Testis (tissue), 3 donors: Measurements from ENCODE around the gene C1QTNF12. TPM values are rescaled to one million over a fixed set of nuclear protein-coding genes. Genes with fewer than 3 reads are reported as not detected.

Source experiments
- microRNA-seq, 2 donors: library from miRNA; unstranded; fragments of <30 nt; microRNA quantifications; one replicate each; pipeline ENCODE4, GENCODE V29; 2016; ENCODE audit warnings: borderline number of aligned reads in 2 of 2, borderline replicate concordance in 1 of 2
- polyA plus RNA-seq: library from polyadenylated mRNA; stranded (reverse); fragments of 350-450 nt; fragmentation: Illumina TruSeq; extraction: RNeasy Lipid Tissue Mini Kit (QIAGEN cat#74804); gene quantifications from one replicate; pipeline ENCODE4 v1.2.3, GENCODE V29; 2014; ENCODE audit warnings: low read depth, low replicate concordance; ENCODE audit not compliant: insufficient read depth
- small RNA-seq, 2 donors: library from RNA; depleted of rRNA; stranded (forward); fragments of <200 nt; gene quantifications; one replicate each; pipeline ENCODE3, GENCODE V24; 2016
- total RNA-seq, 2 donors: library from RNA; depleted of rRNA; stranded (reverse); fragments of >200 nt; gene quantifications; one replicate each; pipeline ENCODE4 v1.2.3, GENCODE V29; 2016

Gene C1QTNF12
- total and polyA plus RNA-seq, 3 donors from 2014 or later: 2.7 to 7.7 (median 4.7) TPM

Small RNA genes within 50 kb of the gene (microRNA-seq; reads per million reads assigned to microRNA genes)
- gene MIR6726: 0 to 1.4 reads per million in 2 donors

Small RNA genes within 50 kb of the gene (small RNA-seq; reads per million reads assigned to genes)
- gene MIR6726: 0 reads per million in 2 donors

Other genes starting within 250 kb of the C1QTNF12 start
- 10 to 100 TPM; 26.4 to 27.5 TPM for gene HES4, start 246.6 kb downstream of the C1QTNF12 start, total RNA-seq
- 2.3 TPM for gene HES4, start 246.6 kb downstream of the C1QTNF12 start, polyA plus RNA-seq
- gene ISG15, start 233.2 kb downstream of the C1QTNF12 start, total RNA-seq: 10 to 100 TPM; 22.8 to 24.0 TPM
- gene ISG15, start 233.2 kb downstream of the C1QTNF12 start, polyA plus RNA-seq: 16.6 TPM
- gene AGRN, start 226.6 kb downstream of the C1QTNF12 start, total RNA-seq: 100 to 1,000 TPM in 1 of 2 donors, 10 to 100 TPM in 1; 99.4 to 108 TPM
- gene AGRN, start 226.6 kb downstream of the C1QTNF12 start, polyA plus RNA-seq: 48.9 TPM
- under 1 TPM; 0.19 to 0.31 TPM for gene RNF223, start 172.4 kb downstream of the C1QTNF12 start, total RNA-seq
- gene RNF223, start 172.4 kb downstream of the C1QTNF12 start, polyA plus RNA-seq: not detected
- 10 to 100 TPM; 50.7 to 68.3 TPM for gene C1orf159, start 130.6 kb downstream of the C1QTNF12 start, total RNA-seq
- 40.7 TPM for gene C1orf159, start 130.6 kb downstream of the C1QTNF12 start, polyA plus RNA-seq
- 10 to 100 TPM; 20.4 to 58.0 TPM for gene TTLL10, start 72.8 kb downstream of the C1QTNF12 start, total RNA-seq
- gene TTLL10, start 72.8 kb downstream of the C1QTNF12 start, polyA plus RNA-seq: 44.9 TPM
- not detected for gene TNFRSF18, start 40.1 kb downstream of the C1QTNF12 start, total RNA-seq
- gene TNFRSF18, start 40.1 kb downstream of the C1QTNF12 start, polyA plus RNA-seq: 0.67 TPM
- gene TNFRSF4, start 32.6 kb downstream of the C1QTNF12 start, total RNA-seq: 1 to 10 TPM in 1 of 2 donors, under 1 TPM in 1; 0.87 to 1.4 TPM
- gene TNFRSF4, start 32.6 kb downstream of the C1QTNF12 start, polyA plus RNA-seq: 0.80 TPM
- 100 to 1,000 TPM; 146 to 158 TPM for gene SDF4, start 14.7 kb downstream of the C1QTNF12 start, total RNA-seq
- 167 TPM for gene SDF4, start 14.7 kb downstream of the C1QTNF12 start, polyA plus RNA-seq
- gene B3GALT6, start 14.5 kb downstream of the C1QTNF12 start, total RNA-seq: 10 to 100 TPM; 26.1 to 37.3 TPM
- gene B3GALT6, start 14.5 kb downstream of the C1QTNF12 start, polyA plus RNA-seq: 8.5 TPM
- gene UBE2J2, start 27.1 kb upstream of the C1QTNF12 start, total RNA-seq: 100 to 1,000 TPM; 133 to 139 TPM
- 203 TPM for gene UBE2J2, start 27.1 kb upstream of the C1QTNF12 start, polyA plus RNA-seq
- gene SCNN1D, start 33.7 kb upstream of the C1QTNF12 start, total RNA-seq: 10 to 100 TPM; 49.9 to 58.7 TPM
- 21.0 TPM for gene SCNN1D, start 33.7 kb upstream of the C1QTNF12 start, polyA plus RNA-seq
- 10 to 100 TPM; 53.0 to 62.7 TPM for gene ACAP3, start 61.2 kb upstream of the C1QTNF12 start, total RNA-seq
- gene ACAP3, start 61.2 kb upstream of the C1QTNF12 start, polyA plus RNA-seq: 16.8 TPM
- 10 to 100 TPM; 35.4 to 39.0 TPM for gene PUSL1, start 61.9 kb upstream of the C1QTNF12 start, total RNA-seq
- 12.4 TPM for gene PUSL1, start 61.9 kb upstream of the C1QTNF12 start, polyA plus RNA-seq
- 100 to 1,000 TPM; 220 to 232 TPM for gene INTS11, start 77.9 kb upstream of the C1QTNF12 start, total RNA-seq
- 213 TPM for gene INTS11, start 77.9 kb upstream of the C1QTNF12 start, polyA plus RNA-seq
- 10 to 100 TPM; 64.4 to 82.3 TPM for gene CPTP, start 78.1 kb upstream of the C1QTNF12 start, total RNA-seq
- 129 TPM for gene CPTP, start 78.1 kb upstream of the C1QTNF12 start, polyA plus RNA-seq
- gene TAS1R3, start 84.6 kb upstream of the C1QTNF12 start, total RNA-seq: 1 to 10 TPM; 1.5 TPM
- 0.66 TPM for gene TAS1R3, start 84.6 kb upstream of the C1QTNF12 start, polyA plus RNA-seq
- gene DVL1, start 102.7 kb upstream of the C1QTNF12 start, total RNA-seq: 100 to 1,000 TPM; 169 to 183 TPM
- gene DVL1, start 102.7 kb upstream of the C1QTNF12 start, polyA plus RNA-seq: 65.8 TPM
- gene MXRA8, start 111.8 kb upstream of the C1QTNF12 start, total RNA-seq: 100 to 1,000 TPM in 1 of 2 donors, 10 to 100 TPM in 1; 60.2 to 102 TPM
- gene MXRA8, start 111.8 kb upstream of the C1QTNF12 start, polyA plus RNA-seq: 63.3 TPM
- gene AURKAIP1, start 128.5 kb upstream of the C1QTNF12 start, total RNA-seq: 100 to 1,000 TPM; 224 to 328 TPM
- gene AURKAIP1, start 128.5 kb upstream of the C1QTNF12 start, polyA plus RNA-seq: 313 TPM
- 100 to 1,000 TPM; 204 to 209 TPM for gene CCNL2, start 152.6 kb upstream of the C1QTNF12 start, total RNA-seq
- 90.9 TPM for gene CCNL2, start 152.6 kb upstream of the C1QTNF12 start, polyA plus RNA-seq
- gene MRPL20, start 160.6 kb upstream of the C1QTNF12 start, total RNA-seq: 100 to 1,000 TPM; 104 to 123 TPM
- 110 TPM for gene MRPL20, start 160.6 kb upstream of the C1QTNF12 start, polyA plus RNA-seq
- 10 to 100 TPM; 10.4 to 14.7 TPM for gene ANKRD65, start 174.6 kb upstream of the C1QTNF12 start, total RNA-seq
- gene ANKRD65, start 174.6 kb upstream of the C1QTNF12 start, polyA plus RNA-seq: 10.0 TPM
- gene VWA1, start 189.0 kb upstream of the C1QTNF12 start, total RNA-seq: 10 to 100 TPM; 64.0 to 90.6 TPM
- gene VWA1, start 189.0 kb upstream of the C1QTNF12 start, polyA plus RNA-seq: 46.6 TPM
- 1 to 10 TPM; 1.3 to 3.0 TPM for gene ATAD3C, start 203.0 kb upstream of the C1QTNF12 start, total RNA-seq
- gene ATAD3C, start 203.0 kb upstream of the C1QTNF12 start, polyA plus RNA-seq: 1.5 TPM
- 10 to 100 TPM; 46.3 to 55.6 TPM for gene ATAD3B, start 225.0 kb upstream of the C1QTNF12 start, total RNA-seq
- gene ATAD3B, start 225.0 kb upstream of the C1QTNF12 start, polyA plus RNA-seq: 19.1 TPM